B cell (primary cell): ENCODE measurements around the gene CHMP2B.

Source experiments
- CTCF ChIP-seq: fragments of 200-600 bp; IDR thresholded peaks from one replicate; pipeline ENCODE4 v1.8.0; 2022; ENCODE audit warnings: antibody characterized with exemption, mild to moderate bottlenecking
- EZH2 ChIP-seq: IDR thresholded peaks from 2 replicates; pipeline ENCODE4 v1.6.1; 2012; ENCODE audit warnings: borderline replicate concordance, low read depth, mild to moderate bottlenecking, moderate library complexity, low read length; ENCODE audit not compliant: insufficient read depth, poor library complexity, severe bottlenecking

- TF ChIP-seq CTCF (no peak), EZH2 (no peak)
Observed at GRCh38 chr3:87218560-87218959, 8.5 kb upstream of the CHMP2B start.
